ENCODE measurements around the gene GRK5.

GRCh38 chr10:119416855-119417254 lies 209.5 kb downstream of the GRK5 start:
- TF ChIP-seq POLR2A (IDR thresholded peaks at IDR 0.05; ENCODE audit: low read depth, low read length) = no peak
- TF ChIP-seq POLR2AphosphoS5 (IDR thresholded peaks at IDR 0.05; ENCODE audit: low read depth, low read length) = no peak
